Measurements from ENCODE around the gene WNT8B. TPM values are rescaled to one million over a fixed set of nuclear protein-coding genes. Genes with fewer than 3 reads are reported as not detected.

Gene WNT8B
- total and polyA plus RNA-seq, 10 of the 15 experiments (the other 5 are each of a cell fraction or from before 2014, with no cell fraction given), result not detected

DNA sequence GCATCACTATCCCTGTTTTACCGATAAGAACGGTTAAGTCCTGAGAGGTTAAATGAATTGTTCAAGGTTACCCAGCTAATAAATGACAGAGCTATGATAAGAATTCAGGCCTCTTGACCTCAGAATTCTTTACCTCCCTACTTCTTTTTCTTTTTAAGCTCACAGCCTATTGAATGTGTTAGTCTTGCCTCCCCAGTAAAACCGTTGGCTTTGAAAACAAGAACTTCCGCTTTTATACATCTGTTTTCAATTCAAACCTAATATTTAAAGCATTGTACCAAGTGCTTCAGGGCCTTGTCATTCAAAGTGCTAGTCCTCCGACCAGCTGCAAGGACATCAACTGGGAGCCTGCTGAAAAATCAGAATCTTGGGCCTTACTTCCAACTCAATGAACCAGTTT is 41.3 kb downstream of the WNT8B start:
- ATAC-seq (no peak), DNase-seq (ENCODE audit: low read depth, low spot score) (no peak), FAIRE-seq (no peak)
- Histone ChIP-seq H3K9me3 (replicated peaks; ENCODE audit: control insufficient read depth, insufficient read depth, low read length) (no peaks in the 10 kb centered on the region), H2AFZ (ENCODE audit: control insufficient read depth, low read depth, low read length) (no peak overlapping the region), H3K9ac (ENCODE audit: control insufficient read depth, insufficient read depth, low read length) (no peak overlapping the region), H3K79me2 (ENCODE audit: control insufficient read depth, insufficient read depth, low read length) (no peaks in the 10 kb centered on the region), H3K27ac (ENCODE audit: control insufficient read depth, insufficient read depth) (no peak overlapping the region), H3K4me1 (ENCODE audit: control insufficient read depth, insufficient read depth, low read length) (no peaks in the 10 kb centered on the region), H4K20me1 (ENCODE audit: control insufficient read depth, insufficient read depth) (0 out of 2 replicates have a peak, but pooled peaks cover 2% of the 10 kb centered on the region), H3K4me3 (no peak overlapping the region), H3K36me3 (ENCODE audit: control insufficient read depth in 2 of 2, insufficient read depth in 2 of 2, low read length in 1 of 2) (peaks cover 0 to 9% of the 10 kb centered on the region in 2 experiments), H3K27me3 (replicated peaks in 1 of 2; ENCODE audit: control insufficient read depth in 2 of 2, insufficient read depth in 2 of 2, low read length in 1 of 2) (no peaks in the 10 kb centered on the region), H3K4me2 (ENCODE audit: control insufficient read depth, insufficient read depth) (no peak overlapping the region)
- ChIA-PET RAD21 (ENCODE audit: unreplicated experiment) (no interaction called here), CTCF (interaction anchor here (1.3 to 1.6 kb wide), 2 partner anchors 14 to 21 kb away, joined by 5 read pairs; no protein-coding TSS in a partner anchor), SMC1A (ENCODE audit: uncharacterized antibody, unreplicated experiment) (interaction anchor here (0.6 kb wide), 1 partner anchor 110 kb away, joined by 3 read pairs; no protein-coding TSS in a partner anchor), POLR2A (no interaction called here)
- intact Hi-C loops (cut with micrococcal nuclease; ENCODE audit: unreplicated experiment), result no loop called here
- in situ Hi-C loops (cut with MboI), result no loop called here
- no peak for TF ChIP-seq RAD21 (IDR thresholded peaks at IDR 0.05; ENCODE audit: insufficient read depth, low read depth, low read length)
- no peak for TF ChIP-seq STAT1 (conservative IDR thresholded peaks at IDR 0.05)
- TF ChIP-seq, protein P1, sequence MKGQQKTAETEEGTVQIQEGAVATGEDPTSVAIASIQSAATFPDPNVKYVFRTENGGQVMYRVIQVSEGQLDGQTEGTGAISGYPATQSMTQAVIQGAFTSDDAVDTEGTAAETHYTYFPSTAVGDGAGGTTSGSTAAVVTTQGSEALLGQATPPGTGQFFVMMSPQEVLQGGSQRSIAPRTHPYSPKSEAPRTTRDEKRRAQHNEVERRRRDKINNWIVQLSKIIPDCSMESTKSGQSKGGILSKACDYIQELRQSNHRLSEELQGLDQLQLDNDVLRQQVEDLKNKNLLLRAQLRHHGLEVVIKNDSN (IDR thresholded peaks at IDR 0.05; ENCODE audit: borderline replicate concordance, extremely low read length, insufficient read depth, low read depth, low read length), result no peak
- TF ChIP-seq, protein P2, sequence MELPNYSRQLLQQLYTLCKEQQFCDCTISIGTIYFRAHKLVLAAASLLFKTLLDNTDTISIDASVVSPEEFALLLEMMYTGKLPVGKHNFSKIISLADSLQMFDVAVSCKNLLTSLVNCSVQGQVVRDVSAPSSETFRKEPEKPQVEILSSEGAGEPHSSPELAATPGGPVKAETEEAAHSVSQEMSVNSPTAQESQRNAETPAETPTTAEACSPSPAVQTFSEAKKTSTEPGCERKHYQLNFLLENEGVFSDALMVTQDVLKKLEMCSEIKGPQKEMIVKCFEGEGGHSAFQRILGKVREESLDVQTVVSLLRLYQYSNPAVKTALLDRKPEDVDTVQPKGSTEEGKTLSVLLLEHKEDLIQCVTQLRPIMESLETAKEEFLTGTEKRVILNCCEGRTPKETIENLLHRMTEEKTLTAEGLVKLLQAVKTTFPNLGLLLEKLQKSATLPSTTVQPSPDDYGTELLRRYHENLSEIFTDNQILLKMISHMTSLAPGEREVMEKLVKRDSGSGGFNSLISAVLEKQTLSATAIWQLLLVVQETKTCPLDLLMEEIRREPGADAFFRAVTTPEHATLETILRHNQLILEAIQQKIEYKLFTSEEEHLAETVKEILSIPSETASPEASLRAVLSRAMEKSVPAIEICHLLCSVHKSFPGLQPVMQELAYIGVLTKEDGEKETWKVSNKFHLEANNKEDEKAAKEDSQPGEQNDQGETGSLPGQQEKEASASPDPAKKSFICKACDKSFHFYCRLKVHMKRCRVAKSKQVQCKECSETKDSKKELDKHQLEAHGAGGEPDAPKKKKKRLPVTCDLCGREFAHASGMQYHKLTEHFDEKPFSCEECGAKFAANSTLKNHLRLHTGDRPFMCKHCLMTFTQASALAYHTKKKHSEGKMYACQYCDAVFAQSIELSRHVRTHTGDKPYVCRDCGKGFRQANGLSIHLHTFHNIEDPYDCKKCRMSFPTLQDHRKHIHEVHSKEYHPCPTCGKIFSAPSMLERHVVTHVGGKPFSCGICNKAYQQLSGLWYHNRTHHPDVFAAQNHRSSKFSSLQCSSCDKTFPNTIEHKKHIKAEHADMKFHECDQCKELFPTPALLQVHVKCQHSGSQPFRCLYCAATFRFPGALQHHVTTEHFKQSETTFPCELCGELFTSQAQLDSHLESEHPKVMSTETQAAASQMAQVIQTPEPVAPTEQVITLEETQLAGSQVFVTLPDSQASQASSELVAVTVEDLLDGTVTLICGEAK (IDR thresholded peaks at IDR 0.05; ENCODE audit: borderline replicate concordance), result no peak
- no peak for TF ChIP-seq CHD4 (IDR thresholded peaks at IDR 0.05)
- TF ChIP-seq, protein P3, sequence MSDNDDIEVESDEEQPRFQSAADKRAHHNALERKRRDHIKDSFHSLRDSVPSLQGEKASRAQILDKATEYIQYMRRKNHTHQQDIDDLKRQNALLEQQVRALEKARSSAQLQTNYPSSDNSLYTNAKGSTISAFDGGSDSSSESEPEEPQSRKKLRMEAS (IDR thresholded peaks at IDR 0.05; ENCODE audit: low read depth, low read length), result no peak
- TF ChIP-seq SUZ12 (IDR thresholded peaks at IDR 0.05; ENCODE audit: unreplicated experiment), result no peak
- TF ChIP-seq CBX5 (IDR thresholded peaks at IDR 0.05; ENCODE audit: low read depth), result no peak
- no peak for TF ChIP-seq SPI1 (IDR thresholded peaks at IDR 0.05; ENCODE audit: borderline replicate concordance, insufficient read depth, low read depth, low read length)
- TF ChIP-seq, protein P4, sequence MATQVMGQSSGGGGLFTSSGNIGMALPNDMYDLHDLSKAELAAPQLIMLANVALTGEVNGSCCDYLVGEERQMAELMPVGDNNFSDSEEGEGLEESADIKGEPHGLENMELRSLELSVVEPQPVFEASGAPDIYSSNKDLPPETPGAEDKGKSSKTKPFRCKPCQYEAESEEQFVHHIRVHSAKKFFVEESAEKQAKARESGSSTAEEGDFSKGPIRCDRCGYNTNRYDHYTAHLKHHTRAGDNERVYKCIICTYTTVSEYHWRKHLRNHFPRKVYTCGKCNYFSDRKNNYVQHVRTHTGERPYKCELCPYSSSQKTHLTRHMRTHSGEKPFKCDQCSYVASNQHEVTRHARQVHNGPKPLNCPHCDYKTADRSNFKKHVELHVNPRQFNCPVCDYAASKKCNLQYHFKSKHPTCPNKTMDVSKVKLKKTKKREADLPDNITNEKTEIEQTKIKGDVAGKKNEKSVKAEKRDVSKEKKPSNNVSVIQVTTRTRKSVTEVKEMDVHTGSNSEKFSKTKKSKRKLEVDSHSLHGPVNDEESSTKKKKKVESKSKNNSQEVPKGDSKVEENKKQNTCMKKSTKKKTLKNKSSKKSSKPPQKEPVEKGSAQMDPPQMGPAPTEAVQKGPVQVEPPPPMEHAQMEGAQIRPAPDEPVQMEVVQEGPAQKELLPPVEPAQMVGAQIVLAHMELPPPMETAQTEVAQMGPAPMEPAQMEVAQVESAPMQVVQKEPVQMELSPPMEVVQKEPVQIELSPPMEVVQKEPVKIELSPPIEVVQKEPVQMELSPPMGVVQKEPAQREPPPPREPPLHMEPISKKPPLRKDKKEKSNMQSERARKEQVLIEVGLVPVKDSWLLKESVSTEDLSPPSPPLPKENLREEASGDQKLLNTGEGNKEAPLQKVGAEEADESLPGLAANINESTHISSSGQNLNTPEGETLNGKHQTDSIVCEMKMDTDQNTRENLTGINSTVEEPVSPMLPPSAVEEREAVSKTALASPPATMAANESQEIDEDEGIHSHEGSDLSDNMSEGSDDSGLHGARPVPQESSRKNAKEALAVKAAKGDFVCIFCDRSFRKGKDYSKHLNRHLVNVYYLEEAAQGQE (IDR thresholded peaks at IDR 0.05; ENCODE audit: low read depth, low read length), result no peak
- BruUV-seq (replicated peaks), result no TSS peak
- WGBS (ENCODE audit: insufficient coverage, insufficient replicate concordance, low lambda C conversion rate, missing lambda C conversion rate), result 95% methylated on average over 5 of the region's 5 CpGs

Data from GM12878 (cell line).